Esophagus squamous epithelium (tissue), 4 donors: ENCODE data around the gene MICALL2.

Experiments used
- CTCF ChIP-seq, 6 experiments: fragments of 450-650 bp in 4 of 6; fragments of 200-600 bp in 2 of 6; sonication (generic) in 2 of 6; IDR thresholded peaks; one replicate each; pipeline ENCODE4 v1.5.1; 2016 to 2019; ENCODE audit warnings: antibody characterized with exemption in 6 of 6, mild to moderate bottlenecking in 4 of 6, moderate library complexity in 4 of 6
- POLR2A ChIP-seq, 4 donors: fragments of 450-650 bp; IDR thresholded peaks; one replicate each; pipeline ENCODE4 v1.6.1; 2017; ENCODE audit warnings: antibody characterized with exemption in 4 of 4, mild to moderate bottlenecking in 4 of 4, moderate library complexity in 3 of 4

- TF ChIP-seq POLR2A (IDR thresholded peaks at IDR 0.05) (peak in 1 of 4 donors; percentile 7), CTCF (IDR thresholded peaks at IDR 0.05) (no peak)
These were observed 3.9 kb downstream of the MICALL2 start for GRCh38 chr7:1455241-1455939.
